ENCODE measurements around the gene AP1AR. TPM values are rescaled to one million over a fixed set of nuclear protein-coding genes. Genes with fewer than 3 reads are reported as not detected.

The AP1AR gene
- total RNA-seq, 3 donors from 2014 or later (not counting 1 experiment from before 2014, with no cell fraction given) = 7.5 to 9.4 (median 7.5) TPM

GRCh38 chr4:112287258-112287989 lies 55.8 kb downstream of the AP1AR start:
- H3K4me1 ChIP-seq (ENCODE audit: control insufficient read depth, insufficient read depth, low read length) = peaks cover 36% of the 10 kb centered on the region

GRCh38 chr4:112288455-112288854 lies 56.9 kb downstream of the AP1AR start:
- peak in 1 of 2 donors; percentile 79 for DNase-seq
- no peaks in the 10 kb centered on the region for H3K9me3 Mint-ChIP-seq
- peak overlapping the region; percentile 48 for H3K27ac ChIP-seq (ENCODE audit: low read length)
- intact Hi-C loops (cut with micrococcal nuclease) = loop anchor here (5.0 kb wide), 1 partner anchor 34 kb away; no protein-coding TSS in a partner anchor
- no peaks in the 10 kb centered on the region for H3K27me3 ChIP-seq (ENCODE audit: control insufficient read depth, insufficient read depth, low read length)
- ATAC-seq = peak in 1 of 3 donors; percentile 36
- WGBS (ENCODE audit: insufficient coverage) = 6% methylated on average over 3 of the region's 3 CpGs
- H3K36me3 ChIP-seq (ENCODE audit: control insufficient read depth, insufficient read depth, low read length) = no peaks in the 10 kb centered on the region
- no peaks in the 10 kb centered on the region for H3K36me3 Mint-ChIP-seq
- H3K4me3 Mint-ChIP-seq = no peak overlapping the region
- H3K9me3 ChIP-seq (ENCODE audit: control insufficient read depth, insufficient read depth, low read length) = no peaks in the 10 kb centered on the region
- H3K27ac Mint-ChIP-seq = peak overlapping the region; percentile 58 to 69
- H3K27me3 Mint-ChIP-seq (ENCODE audit: low read depth in 2 of 2) = peaks cover 0 to 2% of the 10 kb centered on the region in 2 donors
- H3K4me1 ChIP-seq (ENCODE audit: control insufficient read depth, insufficient read depth, low read length) = peaks cover 33% of the 10 kb centered on the region
- TF ChIP-seq CTCF (IDR thresholded peaks at IDR 0.05) = no peak
- H3K4me3 ChIP-seq (ENCODE audit: low read length) = no peak overlapping the region
- H3K4me1 Mint-ChIP-seq = peaks cover 46 to 50% of the 10 kb centered on the region in 2 donors

More at GRCh38 chr4:112287258-112287989, 55.8 kb downstream of the AP1AR start:
- ATAC-seq (no peak), DNase-seq (peak in 1 of 2 donors; percentile 58)
- Mint-ChIP-seq H3K27ac (peak overlapping the region; percentile 77 to 88), H3K4me3 (peak overlapping the region; percentile 68), H3K36me3 (no peaks in the 10 kb centered on the region), H3K4me1 (peaks cover 56 to 60% of the 10 kb centered on the region in 2 donors), H3K27me3 (ENCODE audit: low read depth in 2 of 2) (no peaks in the 10 kb centered on the region), H3K9me3 (no peaks in the 10 kb centered on the region)
- Histone ChIP-seq H3K27me3 (ENCODE audit: control insufficient read depth, insufficient read depth, low read length) (no peaks in the 10 kb centered on the region), H3K27ac (ENCODE audit: low read length) (peak overlapping the region; percentile 48), H3K9me3 (ENCODE audit: control insufficient read depth, insufficient read depth, low read length) (no peaks in the 10 kb centered on the region), H3K4me3 (ENCODE audit: low read length) (no peak overlapping the region), H3K36me3 (ENCODE audit: control insufficient read depth, insufficient read depth, low read length) (no peaks in the 10 kb centered on the region)
- no peak for TF ChIP-seq CTCF (IDR thresholded peaks at IDR 0.05)
- 67% methylated on average over 7 of the region's 8 CpGs for WGBS (ENCODE audit: insufficient coverage)
- intact Hi-C loops (cut with micrococcal nuclease) = loop anchor here (5.0 kb wide), 1 partner anchor 35 kb away; no protein-coding TSS in a partner anchor

GRCh38 chr4:112289407-112290253 lies 58.0 kb downstream of the AP1AR start:
- no peak for TF ChIP-seq CTCF (IDR thresholded peaks at IDR 0.05)
- peaks cover 26% of the 10 kb centered on the region for H3K4me1 ChIP-seq (ENCODE audit: control insufficient read depth, insufficient read depth, low read length)
- WGBS (ENCODE audit: insufficient coverage) = 70% methylated on average over 10 of the region's 10 CpGs
- Mint-ChIP-seq H3K27me3 (ENCODE audit: low read depth in 2 of 2) (peaks cover 0 to 2% of the 10 kb centered on the region in 2 donors), H3K36me3 (no peaks in the 10 kb centered on the region), H3K9me3 (no peaks in the 10 kb centered on the region), H3K4me1 (peaks cover 34 to 38% of the 10 kb centered on the region in 2 donors), H3K4me3 (peak overlapping the region; percentile 53), H3K27ac (peak overlapping the region; percentile 23 to 69)
- no peak overlapping the region for H3K4me3 ChIP-seq (ENCODE audit: low read length)
- H3K36me3 ChIP-seq (ENCODE audit: control insufficient read depth, insufficient read depth, low read length) = no peaks in the 10 kb centered on the region
- no peaks in the 10 kb centered on the region for H3K9me3 ChIP-seq (ENCODE audit: control insufficient read depth, insufficient read depth, low read length)
- no peaks in the 10 kb centered on the region for H3K27me3 ChIP-seq (ENCODE audit: control insufficient read depth, insufficient read depth, low read length)
- no peak for DNase-seq
- ATAC-seq = no peak
- H3K27ac ChIP-seq (ENCODE audit: low read length) = no peak overlapping the region
- intact Hi-C loops (cut with micrococcal nuclease) = loop anchor here (5.0 kb wide), 1 partner anchor 33 kb away; no protein-coding TSS in a partner anchor

Data from natural killer cell (primary cell).